SK-N-SH (cell line): ENCODE data around the gene CCNL2.

Experiments used
- EZH2phosphoT487 ChIP-seq: fragments of 200-600 bp; sonication (generic); IDR thresholded peaks from 2 replicates; pipeline ENCODE4 v1.6.1; 2017; ENCODE audit warnings: low read depth, mixed run types, mild to moderate bottlenecking, antibody characterized with exemption, moderate library complexity, borderline replicate concordance
- FOXJ3 ChIP-seq: sonication (generic); formaldehyde crosslinking; IDR thresholded peaks from 2 replicates; pipeline ENCODE4 v1.5.1; 2020; ENCODE audit warnings: mild to moderate bottlenecking, missing genetic modification reagents
- FOXM1 ChIP-seq: IDR thresholded peaks from 2 replicates; pipeline ENCODE4 v1.4.0; 2012; ENCODE audit warnings: low read depth, mild to moderate bottlenecking
- GABPA ChIP-seq: IDR thresholded peaks from 2 replicates; pipeline ENCODE4 v1.4.0; 2012; ENCODE audit warnings: low read depth, mild to moderate bottlenecking
- RAD21 ChIP-seq: IDR thresholded peaks from 2 replicates; pipeline ENCODE4 v1.6.1; 2012; ENCODE audit warnings: mild to moderate bottlenecking, low read length
- RXRA ChIP-seq: IDR thresholded peaks from 2 replicates; pipeline ENCODE4 v1.4.0; 2012; ENCODE audit warnings: low read depth, mild to moderate bottlenecking, borderline replicate concordance
- TAF1 ChIP-seq: IDR thresholded peaks from 2 replicates; pipeline ENCODE4 v1.6.1; 2012; ENCODE audit warnings: low read depth, mild to moderate bottlenecking, low read length, moderate library complexity, borderline replicate concordance
- YY1 ChIP-seq: IDR thresholded peaks from 2 replicates; pipeline ENCODE4 v1.4.0; 2012; ENCODE audit warnings: low read depth, mild to moderate bottlenecking
- TF ChIP-seq, protein P1 (sequence below): fragments of 200-600 bp; sonication (generic); IDR thresholded peaks from 2 replicates; pipeline ENCODE4 v1.6.1; 2017; ENCODE audit warnings: antibody characterized with exemption, mild to moderate bottlenecking, moderate library complexity
- TF ChIP-seq, protein P2 (sequence below): IDR thresholded peaks from 2 replicates; pipeline ENCODE4 v1.4.0; 2012; ENCODE audit warnings: low read depth
- TF ChIP-seq, protein P3 (sequence below): fragments of 150-350 bp; IDR thresholded peaks from 2 replicates; pipeline ENCODE4 v1.6.1; 2017; ENCODE audit warnings: antibody characterized with exemption, low read length, low read depth, borderline replicate concordance
- TF ChIP-seq, protein P4 (sequence below): fragments of 150-350 bp; IDR thresholded peaks from 2 replicates; pipeline ENCODE4 v1.6.1; 2016; ENCODE audit warnings: mild to moderate bottlenecking, low read depth, low read length

DNA sequence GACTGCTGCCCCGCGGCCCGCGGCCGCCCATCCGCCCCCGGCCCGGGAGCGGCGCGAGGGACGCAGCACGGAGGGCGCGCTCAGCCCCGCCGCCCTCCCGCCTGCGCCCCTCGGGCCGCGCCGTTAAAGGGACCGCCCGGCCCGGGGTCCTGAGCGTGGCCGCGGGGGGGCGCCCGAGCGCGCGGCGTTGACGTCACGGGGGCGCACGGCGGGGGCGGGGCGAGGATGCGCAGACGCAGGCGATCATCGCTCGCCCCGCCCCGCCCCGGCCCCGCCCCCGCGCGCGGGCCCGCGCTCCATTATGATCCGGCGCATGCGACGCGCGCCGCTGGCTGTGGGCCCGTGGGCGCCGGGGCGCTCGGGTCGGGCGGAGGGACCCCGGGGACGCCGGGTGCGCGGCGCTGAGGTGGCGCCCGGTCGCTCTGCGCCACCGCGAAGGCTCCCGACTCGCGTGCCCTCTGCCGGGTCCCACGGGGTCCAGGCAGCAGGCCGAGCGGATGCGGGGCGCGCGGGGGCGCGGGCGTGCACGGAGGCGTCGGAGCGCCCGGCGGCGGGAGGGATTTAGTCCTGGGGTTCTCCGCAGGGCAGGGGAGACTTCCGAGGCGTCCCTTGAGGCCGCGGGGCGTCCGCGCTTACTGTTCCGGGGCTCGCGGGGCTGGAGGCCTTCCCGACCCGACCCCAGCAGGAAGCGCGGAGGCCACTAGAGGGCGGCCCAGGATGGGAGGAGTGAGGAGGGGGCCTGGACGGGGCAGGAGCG is 49.7 kb downstream of the CCNL2 start, which contains the start of gene DVL1:
- TF ChIP-seq RAD21 (peak; percentile 46), EZH2phosphoT487 (no peak), RXRA (no peak), GABPA (no peak), FOXM1 (no peak), YY1 (no peak), FOXJ3 (CRISPR knock-in tag) (no peak), TAF1 (no peak)
- TF ChIP-seq, protein P1, sequence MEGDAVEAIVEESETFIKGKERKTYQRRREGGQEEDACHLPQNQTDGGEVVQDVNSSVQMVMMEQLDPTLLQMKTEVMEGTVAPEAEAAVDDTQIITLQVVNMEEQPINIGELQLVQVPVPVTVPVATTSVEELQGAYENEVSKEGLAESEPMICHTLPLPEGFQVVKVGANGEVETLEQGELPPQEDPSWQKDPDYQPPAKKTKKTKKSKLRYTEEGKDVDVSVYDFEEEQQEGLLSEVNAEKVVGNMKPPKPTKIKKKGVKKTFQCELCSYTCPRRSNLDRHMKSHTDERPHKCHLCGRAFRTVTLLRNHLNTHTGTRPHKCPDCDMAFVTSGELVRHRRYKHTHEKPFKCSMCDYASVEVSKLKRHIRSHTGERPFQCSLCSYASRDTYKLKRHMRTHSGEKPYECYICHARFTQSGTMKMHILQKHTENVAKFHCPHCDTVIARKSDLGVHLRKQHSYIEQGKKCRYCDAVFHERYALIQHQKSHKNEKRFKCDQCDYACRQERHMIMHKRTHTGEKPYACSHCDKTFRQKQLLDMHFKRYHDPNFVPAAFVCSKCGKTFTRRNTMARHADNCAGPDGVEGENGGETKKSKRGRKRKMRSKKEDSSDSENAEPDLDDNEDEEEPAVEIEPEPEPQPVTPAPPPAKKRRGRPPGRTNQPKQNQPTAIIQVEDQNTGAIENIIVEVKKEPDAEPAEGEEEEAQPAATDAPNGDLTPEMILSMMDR: peak; percentile 55
- TF ChIP-seq, protein P2, sequence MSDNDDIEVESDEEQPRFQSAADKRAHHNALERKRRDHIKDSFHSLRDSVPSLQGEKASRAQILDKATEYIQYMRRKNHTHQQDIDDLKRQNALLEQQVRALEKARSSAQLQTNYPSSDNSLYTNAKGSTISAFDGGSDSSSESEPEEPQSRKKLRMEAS: no peak
- TF ChIP-seq, protein P3, sequence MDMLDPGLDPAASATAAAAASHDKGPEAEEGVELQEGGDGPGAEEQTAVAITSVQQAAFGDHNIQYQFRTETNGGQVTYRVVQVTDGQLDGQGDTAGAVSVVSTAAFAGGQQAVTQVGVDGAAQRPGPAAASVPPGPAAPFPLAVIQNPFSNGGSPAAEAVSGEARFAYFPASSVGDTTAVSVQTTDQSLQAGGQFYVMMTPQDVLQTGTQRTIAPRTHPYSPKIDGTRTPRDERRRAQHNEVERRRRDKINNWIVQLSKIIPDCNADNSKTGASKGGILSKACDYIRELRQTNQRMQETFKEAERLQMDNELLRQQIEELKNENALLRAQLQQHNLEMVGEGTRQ: no peak
- TF ChIP-seq, protein P4, sequence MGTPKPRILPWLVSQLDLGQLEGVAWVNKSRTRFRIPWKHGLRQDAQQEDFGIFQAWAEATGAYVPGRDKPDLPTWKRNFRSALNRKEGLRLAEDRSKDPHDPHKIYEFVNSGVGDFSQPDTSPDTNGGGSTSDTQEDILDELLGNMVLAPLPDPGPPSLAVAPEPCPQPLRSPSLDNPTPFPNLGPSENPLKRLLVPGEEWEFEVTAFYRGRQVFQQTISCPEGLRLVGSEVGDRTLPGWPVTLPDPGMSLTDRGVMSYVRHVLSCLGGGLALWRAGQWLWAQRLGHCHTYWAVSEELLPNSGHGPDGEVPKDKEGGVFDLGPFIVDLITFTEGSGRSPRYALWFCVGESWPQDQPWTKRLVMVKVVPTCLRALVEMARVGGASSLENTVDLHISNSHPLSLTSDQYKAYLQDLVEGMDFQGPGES: no peak
